AG10803 (cell line): ENCODE data around the gene C12orf56.
"Not testable (repeated sequence)": the region's sequence is repeated elsewhere in the genome, so short reads cannot be mapped to it uniquely, and the experiment has no call there.

Experiments
- DNase-seq: peaks from one replicate; pipeline ENCODE4 v3.0.0; 2010; ENCODE audit warnings: low read depth
- H3K4me3 ChIP-seq: 2 replicates; pipeline ENCODE4 v1.5.1; 2011; ENCODE audit warnings: mild to moderate bottlenecking, low read length, control low read depth
- CTCF ChIP-seq: conservative IDR thresholded peaks from 2 replicates; pipeline ENCODE4 v1.5.1; 2011; ENCODE audit warnings: mild to moderate bottlenecking, low read length, control low read depth, inconsistent platforms

Gene C12orf56

GRCh38 chr12:64352181-64352580 is 38.4 kb downstream of the C12orf56 start:
- TF ChIP-seq CTCF = no peak
- no peak overlapping the region for H3K4me3 ChIP-seq
- no peak for DNase-seq

GRCh38 chr12:64351265-64351664 is 39.3 kb downstream of the C12orf56 start:
- no peak for TF ChIP-seq CTCF
- no peak for DNase-seq
- no peak overlapping the region for H3K4me3 ChIP-seq

GRCh38 chr12:64347630-64348029 is 42.9 kb downstream of the C12orf56 start:
- H3K4me3 ChIP-seq = no peak overlapping the region
- no peak for TF ChIP-seq CTCF
- no peak for DNase-seq

DNA sequence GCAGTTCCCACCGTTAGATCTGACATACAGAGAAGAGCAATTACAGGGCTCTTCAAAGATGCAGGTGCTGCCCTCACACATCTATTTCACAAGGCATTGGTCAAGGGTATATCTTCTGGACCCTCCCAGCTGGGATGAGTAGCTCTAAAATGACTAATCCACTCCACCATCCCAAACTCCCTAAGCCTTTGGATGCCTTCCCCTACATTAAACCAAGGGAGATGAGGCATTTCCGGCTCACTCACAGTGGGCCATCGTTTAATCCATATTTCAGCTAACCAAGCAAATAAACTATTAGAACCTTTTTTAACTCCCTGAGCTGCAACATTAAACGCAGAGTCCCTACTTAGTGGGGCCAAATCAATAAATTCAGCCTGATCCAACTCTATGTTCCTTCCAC is 45.9 kb downstream of the C12orf56 start:
- H3K4me3 ChIP-seq, DNase-seq: not testable (repeated sequence)

DNA sequence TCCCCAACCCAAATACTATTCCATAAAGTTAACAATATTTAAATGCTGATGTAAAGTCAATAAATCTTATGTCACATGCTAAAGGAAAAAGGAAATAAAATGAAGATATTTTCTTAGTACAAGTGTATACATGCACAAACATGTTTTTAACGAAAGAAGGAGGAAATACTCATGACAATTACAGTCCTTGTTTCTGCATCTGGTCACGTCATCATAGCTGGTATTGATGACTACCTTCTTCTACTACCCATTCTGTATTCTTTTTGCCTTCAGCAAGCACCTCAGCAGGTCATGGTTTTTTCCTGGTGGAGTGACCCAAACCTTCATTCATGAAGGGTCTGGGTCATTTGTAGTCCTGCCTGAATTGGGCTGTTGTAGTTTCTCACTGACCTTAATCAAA is 50.0 kb downstream of the C12orf56 start:
- H3K4me3 ChIP-seq, DNase-seq: not testable (repeated sequence)

DNA sequence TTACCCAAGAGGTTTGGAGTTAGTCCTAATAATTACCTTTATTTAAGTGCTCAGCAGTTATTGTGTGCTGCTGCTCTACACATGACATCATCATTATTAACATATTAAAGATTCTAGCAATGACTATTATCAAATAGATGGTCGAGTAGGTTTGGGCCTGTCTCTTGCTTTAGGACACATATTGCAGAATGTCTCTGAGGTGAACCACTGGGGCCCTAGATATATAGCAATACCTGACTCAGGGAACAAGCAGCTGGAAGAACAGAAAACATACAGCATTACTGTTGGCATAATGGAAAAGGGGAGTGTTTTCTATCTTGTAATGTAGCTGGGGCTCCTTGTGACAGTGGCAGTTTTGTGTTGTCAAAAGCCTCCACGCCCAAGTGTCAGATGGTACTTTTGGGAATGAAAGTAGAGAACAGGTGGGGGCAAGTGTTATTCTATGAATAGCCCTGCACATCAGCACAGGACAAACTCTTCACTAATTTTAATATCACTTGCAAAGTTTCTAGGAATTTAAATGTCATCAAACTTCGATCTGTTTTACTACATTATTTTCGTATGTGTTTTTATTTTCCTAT is 54.6 kb downstream of the C12orf56 start:
- DNase-seq = no peak
- no peak for TF ChIP-seq CTCF
- no peak overlapping the region for H3K4me3 ChIP-seq

- DNase-seq = no peak
- no peak overlapping the region for H3K4me3 ChIP-seq
- no peak for TF ChIP-seq CTCF
Measured at GRCh38 chr12:64332938-64333337, 57.6 kb downstream of the C12orf56 start.

- no peak overlapping the region for H3K4me3 ChIP-seq
- no peak for DNase-seq
- TF ChIP-seq CTCF = no peak
Measured at GRCh38 chr12:64332296-64332695, 58.3 kb downstream of the C12orf56 start.

DNA sequence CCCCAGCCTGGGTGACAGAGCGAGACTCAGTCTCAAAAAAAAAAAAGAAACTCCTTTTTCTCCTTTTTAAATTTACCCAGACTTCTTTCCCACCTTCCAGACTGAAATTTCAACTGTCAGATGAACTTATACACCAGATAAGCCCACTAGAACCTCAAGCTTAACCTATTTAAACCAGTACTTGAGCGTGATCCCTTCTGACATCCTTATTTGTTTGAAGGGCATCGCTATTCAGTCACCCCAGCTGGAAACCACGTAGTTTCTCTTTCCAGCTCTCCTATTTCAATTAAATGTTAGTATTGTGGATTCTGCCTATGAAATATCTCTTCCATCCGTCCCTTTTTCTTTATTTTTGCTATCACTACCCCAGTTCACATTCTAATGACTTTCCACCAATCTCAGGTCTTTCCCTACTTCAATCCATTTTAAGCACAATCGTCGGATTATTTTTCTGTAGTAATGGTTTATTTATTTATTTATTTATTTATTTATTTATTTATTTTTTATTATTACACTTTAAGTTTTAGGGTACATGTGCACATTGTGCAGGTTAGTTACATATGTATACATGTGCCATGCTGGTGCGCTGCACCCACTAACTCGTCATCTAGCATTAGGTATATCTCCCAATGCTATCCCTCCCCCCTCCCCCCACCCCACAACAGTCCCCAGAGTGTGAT is 61.4 kb downstream of the C12orf56 start:
- H3K4me3 ChIP-seq = not testable (repeated sequence)

More for the DNA sequence above, 61.4 kb downstream of the C12orf56 start:
- not testable (repeated sequence) for DNase-seq
